GM12878 (cell line): ENCODE results near the gene JAKMIP1. TPM values are rescaled to one million over a fixed set of nuclear protein-coding genes. Genes with fewer than 3 reads are reported as not detected.

Experiments
- ATAC-seq: fragments of 200-7000 bp; cut with Tn5 transposase; 3 replicates; pipeline ENCODE4 v1.9.1; 2020; ENCODE audit warnings: mild to moderate bottlenecking, moderate library complexity
- BruUV-seq: library from RNA; stranded (reverse); fragments of 400-500 nt; replicated peaks from 2 replicates; lab custom pipeline; 2021; lab: Mats Ljungman, UMichigan
- CTCF ChIA-PET: fragments of 300-600 bp; sonication (Branson Sonifier 250); formaldehyde crosslinking; extraction: SDS; loops from one replicate; lab custom pipeline; 2021; ENCODE audit warnings: inconsistent platforms; lab: Yijun Ruan, JAX
- POLR2A ChIA-PET: fragments of 350-600 bp; formaldehyde crosslinking; extraction: SDS; loops from one replicate; lab custom pipeline; 2021; ENCODE audit warnings: inconsistent platforms; lab: Charles Lee
- RAD21 ChIA-PET: fragments of 300-600 bp; sonication (Branson Sonifier 250); formaldehyde crosslinking; loops from one replicate; lab custom pipeline; 2023; ENCODE audit warnings: antibody characterized with exemption; ENCODE audit not compliant: unreplicated experiment; lab: Charles Lee
- SMC1A ChIA-PET: fragments of 300-600 bp; sonication (Branson Sonifier 250); formaldehyde crosslinking; loops from one replicate; lab custom pipeline; 2023; ENCODE audit not compliant: unreplicated experiment, uncharacterized antibody; lab: Charles Lee
- DNase-seq: peaks from one replicate; pipeline ENCODE4 v3.0.0-alpha.2; 2011; ENCODE audit warnings: low read depth, low spot score
- FAIRE-seq: peaks from 3 replicates; lab custom pipeline; 2011; peaks lifted over from hg19 to GRCh38; lab: Jason Lieb, UNC
- H2AFZ ChIP-seq: 2 replicates; pipeline ENCODE4 v1.6.0; 2011; ENCODE audit warnings: low read depth, low read length, control low read depth; ENCODE audit not compliant: control insufficient read depth
- H3K27ac ChIP-seq: 2 replicates; pipeline ENCODE4 v1.5.1; 2011; ENCODE audit warnings: control low read depth; ENCODE audit not compliant: control insufficient read depth, insufficient read depth
- H3K27me3 ChIP-seq, 2 experiments: replicated peaks in 1 of 2; 2 replicates each; pipeline versions ENCODE4 v1.6.0 to v1.6.1; 2011; ENCODE audit warnings: low read length in 1 of 2; ENCODE audit not compliant: control insufficient read depth in 2 of 2, insufficient read depth in 2 of 2
- H3K36me3 ChIP-seq, 2 experiments: 2 replicates each; pipeline ENCODE4 v1.5.1; 2011; ENCODE audit warnings: low read length in 1 of 2; ENCODE audit not compliant: control insufficient read depth in 2 of 2, insufficient read depth in 2 of 2
- H3K4me1 ChIP-seq: 2 replicates; pipeline ENCODE4 v1.6.1; 2011; ENCODE audit warnings: mild to moderate bottlenecking, low read length, moderate library complexity, mixed read lengths; ENCODE audit not compliant: control insufficient read depth, insufficient read depth
- H3K4me2 ChIP-seq: 2 replicates; pipeline ENCODE4 v1.6.0; 2011; ENCODE audit warnings: control low read depth; ENCODE audit not compliant: control insufficient read depth, insufficient read depth
- H3K4me3 ChIP-seq: fragments of 200-600 bp; sonication (generic); 2 replicates; pipeline ENCODE4 v1.5.1; 2016
- H3K79me2 ChIP-seq: 2 replicates; pipeline ENCODE4 v1.6.0; 2011; ENCODE audit warnings: low read length; ENCODE audit not compliant: control insufficient read depth, insufficient read depth
- H3K9ac ChIP-seq: 2 replicates; pipeline ENCODE4 v1.8.0; 2011; ENCODE audit warnings: low read length, control low read depth, mixed read lengths; ENCODE audit not compliant: control insufficient read depth, insufficient read depth
- H3K9me3 ChIP-seq: replicated peaks from 3 replicates; pipeline ENCODE4 v1.5.1; 2011; ENCODE audit warnings: mild to moderate bottlenecking, low read length; ENCODE audit not compliant: control insufficient read depth, insufficient read depth
- H4K20me1 ChIP-seq: 2 replicates; pipeline ENCODE4 v1.6.0; 2011; ENCODE audit not compliant: control insufficient read depth, insufficient read depth
- CBX5 ChIP-seq: sonication (generic); IDR thresholded peaks from 2 replicates; pipeline ENCODE4 v1.6.1; 2016; ENCODE audit warnings: low read depth, moderate library complexity, mild to moderate bottlenecking, inconsistent platforms
- E2F8 ChIP-seq: fragments of 450-650 bp; IDR thresholded peaks from 2 replicates; pipeline ENCODE4 v1.6.1; 2018; ENCODE audit warnings: mild to moderate bottlenecking, low read depth, moderate library complexity; ENCODE audit not compliant: partially characterized antibody
- RCOR1 ChIP-seq: conservative IDR thresholded peaks from 2 replicates; pipeline ENCODE4 v1.6.1; 2012; ENCODE audit warnings: low read depth, low read length, improper control_type of control experiment
- SMAD5 ChIP-seq: IDR thresholded peaks from 2 replicates; pipeline ENCODE4 v1.6.1; 2016; ENCODE audit warnings: antibody characterized with exemption, low read depth
- TAF1 ChIP-seq: IDR thresholded peaks from 2 replicates; pipeline ENCODE4 v1.6.1; 2011; ENCODE audit warnings: mild to moderate bottlenecking, low read depth, low read length, borderline replicate concordance
- ZBTB33 ChIP-seq: fragments of 450-650 bp; IDR thresholded peaks from 2 replicates; pipeline ENCODE4 v1.6.1; 2017; ENCODE audit warnings: mild to moderate bottlenecking
- in situ Hi-C: fragments of 300-500 bp; cut with MboI; formaldehyde crosslinking; loops from 9 replicates; pipeline ENCODE4 v1.14.3; 2018; ENCODE audit warnings: mixed read lengths
- intact Hi-C: fragments of 100-400 bp; cut with micrococcal nuclease; formaldehyde crosslinking; loops from one replicate; pipeline ENCODE4 v1.14.2; 2022; ENCODE audit not compliant: unreplicated experiment
- polyA plus RNA-seq, 11 experiments: library from polyadenylated mRNA; depleted of rRNA in 4 of 11; unstranded in 6 of 11; stranded (reverse) in 5 of 11; fragments of >200 nt; fragmentation: Nextera tagmentation in 4 of 11; fragmentation: Illumina TruSeq in 1 of 11; extraction: Ambion mirVana in 4 of 11; extraction: Trizol in 1 of 11; gene quantifications; 1 replicate in 1 of 11; 2 replicates in 10 of 11; pipeline versions ENCODE4 v1.2.1 to v1.2.3, GENCODE V29; 2011 to 2016; ENCODE audit warnings: inconsistent platforms in 2 of 11, missing spikeins in 2 of 11, low read depth in 1 of 11
- total RNA-seq, 4 experiments: library from RNA; depleted of rRNA in 3 of 4; stranded (reverse); fragments of >200 nt in 3 of 4; fragmentation: Illumina TruSeq in 1 of 4; extraction: Trizol in 1 of 4; gene quantifications; 2 replicates each; pipeline versions ENCODE4 v1.2.1 to v1.2.3, GENCODE V29; 2013 to 2021

Gene JAKMIP1
- total and polyA plus RNA-seq, 10 of the 15 experiments (the other 5 are each of a cell fraction or from before 2014, with no cell fraction given): 0.52 to 16.7 (median 12.3) TPM

GRCh38 chr4:5984843-5985242 is 215.5 kb downstream of the JAKMIP1 start:
- Histone ChIP-seq H3K27ac (no peak overlapping the region), H3K27me3 (peaks cover 0 to 2% of the 10 kb centered on the region in 2 experiments; a peak in 2 of 4 replicates), H3K9ac (no peak overlapping the region), H3K79me2 (no peaks in the 10 kb centered on the region), H3K4me2 (no peak overlapping the region), H3K4me3 (no peak overlapping the region), H3K36me3 (no peaks in the 10 kb centered on the region), H4K20me1 (no peaks in the 10 kb centered on the region), H2AFZ (no peak overlapping the region), H3K9me3 (peaks cover 7% of the 10 kb centered on the region; the same call in 2 of the 3 replicates), H3K4me1 (peaks cover 9% of the 10 kb centered on the region)
- no peak for FAIRE-seq
- DNase-seq: no peak
- in situ Hi-C loops (no loop called here), intact Hi-C loops (no loop called here)
- ChIA-PET POLR2A (no interaction called here), SMC1A (no interaction called here), RAD21 (no interaction called here), CTCF (interaction anchor here (3.8 kb wide), 1 partner anchor 13 kb away, joined by 21 read pairs; no protein-coding TSS in a partner anchor)
- TF ChIP-seq CBX5 (0 out of 2 replicates have a peak, but pooled peaks have one; percentile 43), E2F8 (no peak), ZBTB33 (no peak), TAF1 (no peak), SMAD5 (no peak), RCOR1 (no peak)
- no TSS peak for BruUV-seq
- ATAC-seq: no peak
